ENCODE results near the gene FCHSD1.
"Not testable (repeated sequence)": the region's sequence is repeated elsewhere in the genome, so short reads cannot be mapped to it uniquely, and the experiment has no call there.

FCHSD1 gene

GRCh38 chr5:141615991-141616720 is 35.1 kb downstream of the FCHSD1 start:
- no peak for FAIRE-seq

DNA sequence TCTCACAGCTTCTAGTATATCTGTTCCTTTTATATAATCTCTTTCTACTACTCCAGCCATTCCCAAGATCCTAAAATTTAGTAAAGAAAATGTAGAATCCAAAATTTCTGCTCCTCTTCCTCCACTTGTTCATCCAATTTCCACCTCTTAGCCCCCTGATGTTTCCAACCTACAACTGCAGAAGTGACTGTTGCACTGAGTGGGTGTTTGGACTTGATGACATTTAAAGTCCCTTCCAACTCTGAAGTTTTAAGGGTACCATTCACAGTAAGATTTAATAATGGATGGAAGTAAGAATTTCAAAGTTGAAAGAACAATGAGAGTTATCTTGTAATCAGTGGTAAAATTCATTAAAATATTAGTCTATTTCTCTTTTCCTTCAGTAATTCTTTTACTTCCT is 37.9 kb downstream of the FCHSD1 start:
- FAIRE-seq = no peak

DNA sequence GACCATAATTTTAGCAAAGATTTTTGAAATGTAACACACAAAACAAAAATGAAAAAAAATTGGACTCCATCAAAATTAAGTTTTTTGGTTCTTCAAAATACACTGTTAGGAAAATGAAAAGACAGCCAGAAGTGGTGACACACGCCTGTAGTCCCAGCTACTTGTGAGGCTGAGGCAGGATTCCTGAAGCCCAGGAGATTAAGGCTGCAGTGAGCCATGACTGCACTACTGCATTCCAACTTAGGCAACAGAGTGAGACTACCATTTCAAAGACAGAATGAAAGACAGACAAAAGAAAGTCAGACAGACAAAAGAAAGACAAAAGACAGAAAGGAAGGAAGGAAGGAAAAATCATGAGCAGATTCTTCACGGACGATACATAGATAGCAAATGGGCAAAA is 39.9 kb downstream of the FCHSD1 start:
- no peak for FAIRE-seq

DNA sequence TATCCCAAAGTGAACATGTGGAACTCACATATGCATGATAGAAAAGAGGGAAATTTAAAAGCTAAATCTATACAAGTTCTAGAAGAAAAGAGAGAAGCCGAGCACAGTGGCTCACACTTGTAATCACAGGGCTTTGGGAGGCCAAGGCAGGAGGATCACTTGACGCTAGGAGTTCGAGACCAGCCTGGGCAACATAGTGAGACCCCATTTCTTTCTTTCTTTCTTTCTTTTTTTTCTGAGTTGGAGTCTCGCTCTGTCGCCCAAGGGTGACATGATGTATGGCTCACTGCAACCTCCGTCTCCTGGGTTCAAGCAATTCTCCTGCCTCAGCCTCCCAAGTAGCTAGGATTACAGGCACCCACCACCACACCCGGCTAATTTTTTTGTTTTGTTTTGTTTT is 41.3 kb downstream of the FCHSD1 start:
- FAIRE-seq = not testable (repeated sequence)

DNA sequence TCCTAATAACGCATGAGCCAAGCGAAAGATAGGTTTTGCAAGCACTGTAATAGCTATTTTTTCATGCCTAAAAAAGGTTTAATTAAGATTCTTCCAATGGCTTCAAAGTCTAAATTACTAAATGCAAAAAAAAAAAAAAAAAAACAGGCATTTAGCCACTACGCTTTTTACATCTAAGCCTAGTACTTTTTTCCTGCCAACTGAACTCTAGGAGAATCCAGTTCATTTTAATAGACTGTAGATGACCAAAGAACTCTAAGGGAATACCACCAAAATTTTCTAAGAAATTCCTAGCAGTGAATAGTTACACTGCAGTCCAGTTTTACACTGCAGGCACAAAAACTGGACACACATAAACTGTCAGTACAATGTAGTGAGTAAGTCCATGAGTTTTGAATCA is 42.2 kb downstream of the FCHSD1 start:
- no peak for FAIRE-seq

DNA sequence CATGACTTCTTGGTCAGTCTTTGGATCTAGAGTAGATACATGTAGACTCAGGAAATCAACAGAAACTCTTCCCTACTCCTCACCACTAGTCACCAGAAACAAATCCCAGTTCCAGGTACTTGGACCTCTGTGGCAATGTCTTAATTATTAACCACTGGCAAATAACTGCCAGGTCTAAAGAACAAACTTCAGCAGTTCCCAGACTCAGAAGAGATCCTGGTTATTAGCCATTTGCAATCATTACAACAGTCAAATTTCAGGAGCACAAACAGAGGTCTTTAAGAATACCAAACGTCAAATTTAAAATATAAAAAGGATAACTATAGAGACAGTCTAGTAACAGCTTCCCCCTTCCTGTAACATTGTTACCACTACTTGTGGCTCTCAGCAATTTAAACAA is 42.7 kb downstream of the FCHSD1 start:
- FAIRE-seq = no peak

GRCh38 chr5:141608046-141608445 is 43.2 kb downstream of the FCHSD1 start:
- no peak for FAIRE-seq

DNA sequence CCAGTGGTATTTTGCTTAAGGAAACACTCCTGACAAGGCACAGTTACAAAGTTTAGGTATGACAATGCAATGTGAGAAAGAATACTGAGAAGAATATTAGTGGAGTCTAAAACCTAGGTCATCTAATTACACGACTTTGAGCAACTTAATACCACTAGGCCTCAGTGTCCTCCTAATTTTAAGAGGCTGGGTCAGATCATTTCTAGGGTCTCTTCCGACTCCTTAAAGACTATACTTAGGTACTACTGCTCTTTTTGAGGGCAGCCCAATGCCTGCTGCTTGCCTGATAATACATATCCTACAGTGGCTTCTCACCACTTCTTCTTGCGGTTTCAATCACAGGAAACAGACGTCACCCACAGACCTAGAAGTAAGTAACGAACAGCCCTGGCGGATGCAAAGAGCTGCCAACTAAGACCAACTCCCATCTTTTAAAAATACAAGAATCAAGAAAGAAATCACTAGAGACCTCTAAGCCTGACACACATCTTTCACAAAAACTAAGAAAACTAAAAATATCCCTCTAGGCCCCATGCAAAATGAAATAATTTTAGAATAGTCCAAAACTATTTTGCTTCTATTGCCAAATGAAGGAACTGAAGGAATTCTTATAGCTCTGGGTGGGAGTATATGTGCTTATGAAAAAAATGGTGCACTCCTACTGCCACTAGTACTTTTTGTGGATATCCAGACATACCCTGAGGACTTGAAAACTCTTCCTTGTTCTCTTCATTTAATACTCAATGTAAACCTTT is 45.5 kb downstream of the FCHSD1 start:
- no peak for FAIRE-seq

GRCh38 chr5:141603923-141604717 is 47.1 kb downstream of the FCHSD1 start:
- no peak for FAIRE-seq

- FAIRE-seq = no peak
These were observed 48.6 kb downstream of the FCHSD1 start for GRCh38 chr5:141602606-141603005.

DNA sequence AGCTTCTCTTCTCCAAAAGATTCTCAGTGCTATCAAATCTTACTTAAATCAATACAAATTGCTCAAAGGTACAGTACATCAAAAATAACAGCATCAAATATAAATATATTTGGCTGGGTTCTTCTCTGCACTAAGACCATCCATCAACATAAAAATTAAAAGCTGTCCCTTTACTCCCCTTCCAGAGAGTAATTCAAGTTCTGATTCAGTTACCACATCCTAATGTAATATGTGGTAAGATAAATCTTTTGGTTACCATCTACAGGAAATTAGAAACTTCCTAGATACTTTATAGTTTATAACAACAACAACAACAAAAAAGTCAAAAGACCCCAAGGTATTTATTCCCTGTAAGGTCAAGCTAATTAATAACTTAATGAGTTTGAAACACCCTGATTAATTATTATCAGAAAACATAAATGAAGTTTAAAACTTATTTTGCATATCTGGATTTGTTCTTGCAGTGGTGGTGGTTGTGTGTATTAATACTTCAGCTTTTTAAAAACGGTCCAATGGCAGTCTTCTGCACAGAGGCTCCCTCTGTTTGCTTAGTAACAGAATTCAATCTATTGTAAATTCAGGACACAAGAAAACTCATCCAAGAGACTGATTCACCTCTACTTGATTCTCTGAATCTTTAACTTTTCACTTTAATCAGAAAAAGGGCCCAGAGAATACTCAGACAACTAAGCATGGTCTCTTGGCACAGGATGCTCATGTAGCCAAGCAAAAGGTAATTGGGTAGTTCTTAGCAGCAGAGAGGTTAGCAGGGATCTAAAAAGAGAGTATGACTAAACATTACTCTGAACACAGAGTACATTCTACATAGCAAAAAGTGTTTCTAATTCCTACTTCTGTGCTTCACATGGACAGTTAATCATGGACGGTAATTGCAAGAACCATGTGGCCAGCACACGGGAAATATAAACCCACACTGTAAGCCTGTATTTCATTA is 52.5 kb downstream of the FCHSD1 start:
- no peak for FAIRE-seq

GRCh38 chr5:141597814-141598213 is 53.4 kb downstream of the FCHSD1 start:
- no peak for FAIRE-seq

GRCh38 chr5:141597394-141597793 is 53.8 kb downstream of the FCHSD1 start:
- no peak for FAIRE-seq

DNA sequence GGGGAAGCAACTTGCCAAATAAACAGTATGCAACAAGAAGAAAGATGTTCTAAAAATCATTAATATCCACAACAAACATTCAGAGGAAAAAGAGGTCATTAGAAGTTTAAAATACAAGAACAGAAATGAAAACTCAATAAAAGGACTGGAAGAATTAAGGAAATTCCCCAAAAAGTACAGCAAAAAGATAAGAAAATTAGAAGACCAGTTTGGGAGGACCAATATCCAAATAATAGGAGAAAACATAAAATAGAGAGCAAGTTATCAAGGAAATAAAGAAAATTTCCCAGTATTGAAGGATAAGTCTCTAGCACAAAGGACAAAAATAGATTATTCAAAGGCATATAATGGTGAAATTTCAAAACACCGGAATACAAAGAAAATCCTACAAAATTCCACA is 54.4 kb downstream of the FCHSD1 start:
- no peak for FAIRE-seq

- FAIRE-seq = no peak
These were observed 61.1 kb downstream of the FCHSD1 start for GRCh38 chr5:141590127-141590526.

Data from colon (tissue), 2 donors.